SIG-M5 treated with dmso at 0.1 percent for 504 hours (cell line): ENCODE results near the gene RASGRP2.

Experiments used
- DNase-seq: peaks from one replicate; lab custom pipeline; 2025; ENCODE audit not compliant: unreplicated experiment; lab: John Stamatoyannopoulos, UW

Gene RASGRP2

GRCh38 chr11:64698427-64698826 lies 45.5 kb downstream of the RASGRP2 start:
- DNase-seq: no peak

- no peak for DNase-seq
Observed at GRCh38 chr11:64697663-64698375, 46.1 kb downstream of the RASGRP2 start.

GRCh38 chr11:64696045-64696444 lies 47.9 kb downstream of the RASGRP2 start:
- no peak for DNase-seq

GRCh38 chr11:64695548-64695947 lies 48.4 kb downstream of the RASGRP2 start:
- DNase-seq: no peak

GRCh38 chr11:64694821-64695365 lies 49.0 kb downstream of the RASGRP2 start:
- no peak for DNase-seq

- no peak for DNase-seq
Observed at GRCh38 chr11:64694026-64694755, 49.8 kb downstream of the RASGRP2 start.

- DNase-seq: no peak
Observed at GRCh38 chr11:64692764-64693331, 51.1 kb downstream of the RASGRP2 start.

GRCh38 chr11:64691543-64691942 lies 52.4 kb downstream of the RASGRP2 start:
- DNase-seq: no peak

- DNase-seq: no peak
Observed at GRCh38 chr11:64690235-64690634, 53.7 kb downstream of the RASGRP2 start.

- peak; percentile 89 for DNase-seq
Observed at GRCh38 chr11:64688534-64688982, 55.4 kb downstream of the RASGRP2 start.

GRCh38 chr11:64687643-64688533 lies 56.1 kb downstream of the RASGRP2 start:
- DNase-seq: no peak

GRCh38 chr11:64687204-64687603 lies 56.7 kb downstream of the RASGRP2 start:
- DNase-seq: no peak

- DNase-seq: no peak
Observed at GRCh38 chr11:64686466-64687170, 57.3 kb downstream of the RASGRP2 start.

GRCh38 chr11:64685536-64685935 lies 58.4 kb downstream of the RASGRP2 start:
- DNase-seq: no peak

- no peak for DNase-seq
Observed at GRCh38 chr11:64684357-64684756, 59.6 kb downstream of the RASGRP2 start.

GRCh38 chr11:64681171-64681570 lies 62.8 kb downstream of the RASGRP2 start:
- DNase-seq: no peak

GRCh38 chr11:64679846-64680245 lies 64.1 kb downstream of the RASGRP2 start:
- DNase-seq: no peak

- no peak for DNase-seq
Observed at GRCh38 chr11:64677441-64678023, 66.4 kb downstream of the RASGRP2 start.
